Activated naive CD4-positive, alpha-beta T cell treated with anti-CD3 and anti-CD28 coated beads for 36 hours (primary cell): ENCODE measurements around the gene ARL6IP5. TPM values are rescaled to one million over a fixed set of nuclear protein-coding genes. Genes with fewer than 3 reads are reported as not detected.
A peak's percentile ranks its signal among the peaks of the same experiment; 100 is the strongest.

ENCODE experiments used
- CTCF ChIA-PET: fragments of 350-600 bp; sonication (Branson Sonifier 250); formaldehyde crosslinking; loops from one replicate; lab custom pipeline; 2021; ENCODE audit warnings: antibody characterized with exemption; lab: Charles Lee
- DNase-seq: peaks from one replicate; pipeline ENCODE4 v3.0.0-alpha.2; 2020
- H3K27ac Mint-ChIP-seq: one replicate; pipeline ENCODE4 v1.8.0; 2021; ENCODE audit warnings: mild to moderate bottlenecking, mixed read lengths
- H3K27me3 Mint-ChIP-seq: one replicate; pipeline ENCODE4 v1.8.0; 2021; ENCODE audit warnings: low read depth, mixed read lengths
- H3K36me3 Mint-ChIP-seq: one replicate; pipeline ENCODE4 v1.8.0; 2021; ENCODE audit warnings: low read depth, mixed read lengths
- H3K4me1 Mint-ChIP-seq: one replicate; pipeline ENCODE4 v1.8.0; 2021; ENCODE audit warnings: low read depth, mixed read lengths
- H3K4me3 Mint-ChIP-seq: one replicate; pipeline ENCODE4 v1.8.0; 2021; ENCODE audit warnings: mild to moderate bottlenecking, moderate library complexity, mixed read lengths
- H3K9me3 Mint-ChIP-seq: one replicate; pipeline ENCODE4 v1.8.0; 2021; ENCODE audit warnings: mixed read lengths
- intact Hi-C: fragments of 100-400 bp; cut with micrococcal nuclease; formaldehyde crosslinking; loops from one replicate; pipeline ENCODE4 v1.15.1; 2023
- total RNA-seq, 2 experiments: library from RNA; stranded (reverse); gene quantifications; one replicate each; pipeline ENCODE4 v1.2.3, GENCODE V29; 2021

The ARL6IP5 gene
- total RNA-seq, 2 experiments from 2014 or later: 66.4 to 71.5 TPM

GRCh38 chr3:69120879-69121464 is 36.2 kb downstream of the ARL6IP5 start:
- peak; percentile 95 for DNase-seq
- Mint-ChIP-seq H3K27ac (no peak overlapping the region), H3K27me3 (no peaks in the 10 kb centered on the region), H3K9me3 (no peaks in the 10 kb centered on the region), H3K36me3 (no peaks in the 10 kb centered on the region), H3K4me1 (peaks cover 3% of the 10 kb centered on the region), H3K4me3 (no peak overlapping the region)
- intact Hi-C loops: loop anchor here (1.0 to 2.0 kb wide), 7 partner anchors 40 to 828 kb away; no protein-coding TSS in a partner anchor
- CTCF ChIA-PET: interaction anchor here (0.6 to 5.6 kb wide), 40 partner anchors 9 to 551 kb away, joined by 3 to 66 read pairs (median 4); no protein-coding TSS in a partner anchor

- CTCF ChIA-PET: interaction anchor here (0.6 to 5.6 kb wide), 37 partner anchors 8 to 709 kb away, joined by 3 to 66 read pairs (median 4); no protein-coding TSS in a partner anchor
- intact Hi-C loops: loop anchor here (1.0 to 2.0 kb wide), 6 partner anchors 40 to 827 kb away; no protein-coding TSS in a partner anchor
- Mint-ChIP-seq H3K9me3 (no peaks in the 10 kb centered on the region), H3K4me3 (no peak overlapping the region), H3K27ac (no peak overlapping the region), H3K36me3 (no peaks in the 10 kb centered on the region), H3K27me3 (no peaks in the 10 kb centered on the region), H3K4me1 (peaks cover 3% of the 10 kb centered on the region)
- no peak for DNase-seq
These were observed 36.8 kb downstream of the ARL6IP5 start for GRCh38 chr3:69121513-69121912.

DNA sequence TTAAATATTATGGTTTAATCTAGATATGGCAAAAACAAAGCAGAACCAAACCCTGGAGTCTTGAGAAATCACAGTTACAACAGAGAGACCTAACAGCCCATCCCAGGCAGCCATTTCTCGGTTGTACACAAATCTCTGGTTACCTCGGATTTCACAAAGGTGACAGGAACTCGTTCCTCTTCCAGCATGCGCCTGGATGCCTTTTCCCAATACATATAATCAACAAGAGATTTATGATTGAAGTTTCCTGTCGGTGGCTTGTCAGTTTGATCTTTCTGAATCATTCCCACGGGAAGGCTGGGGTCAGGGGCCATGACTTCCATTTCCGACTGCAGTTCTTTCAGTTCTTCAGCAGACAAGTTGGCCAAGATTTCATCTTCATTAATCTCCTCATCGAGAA is 37.2 kb downstream of the ARL6IP5 start:
- CTCF ChIA-PET: interaction anchor here (0.6 to 5.6 kb wide), 18 partner anchors 10 to 709 kb away, joined by 3 to 66 read pairs (median 6); no protein-coding TSS in a partner anchor
- peaks cover 3% of the 10 kb centered on the region for H3K4me1 Mint-ChIP-seq
- DNase-seq: no peak
- H3K4me3 Mint-ChIP-seq: no peak overlapping the region
- no peaks in the 10 kb centered on the region for H3K9me3 Mint-ChIP-seq
- H3K36me3 Mint-ChIP-seq: no peaks in the 10 kb centered on the region
- intact Hi-C loops: loop anchor here (1.0 to 2.0 kb wide), 6 partner anchors 39 to 827 kb away; no protein-coding TSS in a partner anchor
- H3K27ac Mint-ChIP-seq: no peak overlapping the region
- H3K27me3 Mint-ChIP-seq: no peaks in the 10 kb centered on the region

GRCh38 chr3:69122403-69122802 is 37.7 kb downstream of the ARL6IP5 start, which contains the start of gene LMOD3:
Gene LMOD3 (minus strand): TSS chr3:69122595. CDS start chr3:69122386, 209 bp downstream.
- Mint-ChIP-seq H3K4me1 (peaks cover 3% of the 10 kb centered on the region), H3K9me3 (no peaks in the 10 kb centered on the region), H3K27ac (no peak within 1 kb of the TSS), H3K4me3 (no peak within 1 kb of the TSS), H3K36me3 (no peaks in the 10 kb centered on the region), H3K27me3 (no peaks in the 10 kb centered on the region)
- intact Hi-C loops: no loop called here
- CTCF ChIA-PET: interaction anchor here (0.6 to 5.6 kb wide), 6 partner anchors 10 to 549 kb away, joined by 3 to 66 read pairs (median 12); no protein-coding TSS in a partner anchor
- DNase-seq: no peak

DNA sequence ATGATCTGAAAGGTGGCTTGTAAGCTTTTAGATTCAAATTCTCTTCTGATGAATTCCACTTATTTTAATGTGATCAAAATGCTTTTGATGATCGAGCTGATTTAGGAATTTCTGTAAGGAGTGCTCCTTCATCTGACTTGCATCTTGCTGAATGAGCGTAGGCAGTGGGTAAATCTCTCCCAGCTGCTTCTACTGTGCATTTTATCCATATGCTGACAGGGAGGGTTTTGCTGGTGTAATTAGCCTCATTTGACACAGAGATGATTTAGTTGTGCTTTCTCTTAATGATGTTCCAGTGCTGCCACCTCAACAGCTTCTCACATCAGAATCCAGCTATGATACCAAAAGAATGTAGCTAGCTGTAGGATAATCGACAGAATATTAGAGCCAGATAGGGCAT is 41.5 kb downstream of the ARL6IP5 start:
- no peak overlapping the region for H3K27ac Mint-ChIP-seq
- H3K4me1 Mint-ChIP-seq: peaks cover under 1% of the 10 kb centered on the region
- intact Hi-C loops: no loop called here
- CTCF ChIA-PET: interaction anchor here (1.3 to 2.1 kb wide), 2 partner anchors 12 to 180 kb away, joined by 4 to 10 read pairs; no protein-coding TSS in a partner anchor
- H3K36me3 Mint-ChIP-seq: no peaks in the 10 kb centered on the region
- no peaks in the 10 kb centered on the region for H3K27me3 Mint-ChIP-seq
- no peak for DNase-seq
- H3K4me3 Mint-ChIP-seq: no peak overlapping the region
- no peaks in the 10 kb centered on the region for H3K9me3 Mint-ChIP-seq

DNA sequence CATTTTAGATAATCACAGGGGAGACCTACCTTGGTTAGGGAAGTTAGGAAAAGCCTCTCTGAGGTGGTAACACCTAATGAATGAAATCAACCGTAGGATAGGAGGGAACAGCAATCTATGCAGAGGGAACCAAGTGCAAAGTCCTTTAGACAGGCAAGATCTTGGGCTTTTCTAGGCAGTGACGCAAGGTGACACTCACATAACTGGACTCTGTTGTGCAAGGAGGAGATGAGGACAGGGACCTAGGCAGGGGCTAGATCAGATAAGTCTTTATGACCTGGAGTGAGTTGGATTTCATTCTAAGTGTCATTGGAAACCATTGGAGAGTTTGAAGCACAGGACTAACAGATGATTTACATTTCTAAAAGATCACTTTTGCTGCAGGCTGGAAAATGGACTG is 42.3 kb downstream of the ARL6IP5 start:
- Mint-ChIP-seq H3K27ac (no peak overlapping the region), H3K4me3 (no peak overlapping the region), H3K9me3 (no peaks in the 10 kb centered on the region), H3K27me3 (peaks cover 1% of the 10 kb centered on the region), H3K36me3 (no peaks in the 10 kb centered on the region), H3K4me1 (no peaks in the 10 kb centered on the region)
- no peak for DNase-seq
- CTCF ChIA-PET: interaction anchor here (1.1 to 2.1 kb wide), 2 partner anchors 36 to 179 kb away, joined by 3 to 10 read pairs; no protein-coding TSS in a partner anchor
- intact Hi-C loops: no loop called here

- H3K27ac Mint-ChIP-seq: no peak overlapping the region
- intact Hi-C loops: no loop called here
- no peaks in the 10 kb centered on the region for H3K4me1 Mint-ChIP-seq
- peaks cover 2% of the 10 kb centered on the region for H3K9me3 Mint-ChIP-seq
- H3K27me3 Mint-ChIP-seq: peaks cover 2% of the 10 kb centered on the region
- H3K4me3 Mint-ChIP-seq: no peak overlapping the region
- no peaks in the 10 kb centered on the region for H3K36me3 Mint-ChIP-seq
- CTCF ChIA-PET: no interaction called here
- no peak for DNase-seq
These were observed 43.8 kb downstream of the ARL6IP5 start for GRCh38 chr3:69128509-69128908.

GRCh38 chr3:69129531-69129930 is 44.8 kb downstream of the ARL6IP5 start:
- H3K9me3 Mint-ChIP-seq: peaks cover 2% of the 10 kb centered on the region
- H3K27ac Mint-ChIP-seq: no peak overlapping the region
- intact Hi-C loops: no loop called here
- H3K27me3 Mint-ChIP-seq: peaks cover 4% of the 10 kb centered on the region
- no peaks in the 10 kb centered on the region for H3K36me3 Mint-ChIP-seq
- no peak for DNase-seq
- CTCF ChIA-PET: interaction anchor here (0.8 kb wide), 1 partner anchor 8 kb away, joined by 3 read pairs; no protein-coding TSS in a partner anchor
- no peaks in the 10 kb centered on the region for H3K4me1 Mint-ChIP-seq
- no peak overlapping the region for H3K4me3 Mint-ChIP-seq

DNA sequence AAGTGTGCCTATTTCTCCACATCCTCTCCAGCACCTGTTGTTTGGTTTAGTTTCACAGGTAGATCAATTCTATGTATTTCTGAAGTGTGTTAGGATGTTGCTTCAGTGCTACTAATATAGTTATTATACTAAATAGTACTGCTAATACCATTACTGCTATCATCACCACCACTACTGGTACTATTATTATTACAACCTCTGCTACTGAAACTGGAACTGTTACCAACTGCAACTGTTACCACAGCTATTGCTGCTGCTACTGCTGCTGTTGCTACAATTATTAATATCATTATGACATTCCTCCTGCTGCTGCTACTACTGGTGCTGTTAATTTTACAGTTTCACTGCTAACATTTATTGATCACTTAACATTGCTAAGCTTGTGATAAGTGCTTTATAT is 46.0 kb downstream of the ARL6IP5 start:
- no peak overlapping the region for H3K4me3 Mint-ChIP-seq
- peaks cover 2% of the 10 kb centered on the region for H3K9me3 Mint-ChIP-seq
- no peaks in the 10 kb centered on the region for H3K36me3 Mint-ChIP-seq
- no peak overlapping the region for H3K27ac Mint-ChIP-seq
- CTCF ChIA-PET: interaction anchor here (0.5 to 3.5 kb wide), 2 partner anchors 10 to 28 kb away, joined by 3 to 16 read pairs; partner anchors contain the start of gene LMOD3
- intact Hi-C loops: no loop called here
- no peak for DNase-seq
- no peaks in the 10 kb centered on the region for H3K4me1 Mint-ChIP-seq
- peaks cover 7% of the 10 kb centered on the region for H3K27me3 Mint-ChIP-seq

DNA sequence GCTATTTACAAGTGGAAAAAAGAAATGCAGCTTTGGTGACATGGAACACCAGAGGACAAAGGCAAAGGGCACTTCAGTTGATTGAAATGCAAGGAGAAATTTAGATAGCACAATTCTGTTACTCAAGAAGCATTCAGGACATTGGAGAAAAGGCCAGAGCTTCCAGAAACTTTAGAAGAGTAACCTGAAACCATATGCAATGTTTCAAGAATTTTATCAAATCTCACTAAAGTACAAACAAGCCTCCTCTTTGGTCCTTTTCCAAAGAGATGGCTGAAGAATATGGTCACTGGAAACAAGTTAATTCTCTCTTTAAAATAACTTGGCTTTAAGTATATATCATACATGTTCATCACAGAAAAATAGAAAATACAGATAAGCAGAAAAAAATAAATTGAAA is 52.3 kb downstream of the ARL6IP5 start:
- H3K9me3 Mint-ChIP-seq: peaks cover 2% of the 10 kb centered on the region
- H3K4me1 Mint-ChIP-seq: no peaks in the 10 kb centered on the region
- no peaks in the 10 kb centered on the region for H3K36me3 Mint-ChIP-seq
- H3K27me3 Mint-ChIP-seq: peaks cover 8% of the 10 kb centered on the region
- CTCF ChIA-PET: interaction anchor here (1.5 kb wide), 1 partner anchor 24 kb away, joined by 5 read pairs; no protein-coding TSS in a partner anchor
- H3K4me3 Mint-ChIP-seq: no peak overlapping the region
- DNase-seq: no peak
- H3K27ac Mint-ChIP-seq: no peak overlapping the region
- intact Hi-C loops: no loop called here

DNA sequence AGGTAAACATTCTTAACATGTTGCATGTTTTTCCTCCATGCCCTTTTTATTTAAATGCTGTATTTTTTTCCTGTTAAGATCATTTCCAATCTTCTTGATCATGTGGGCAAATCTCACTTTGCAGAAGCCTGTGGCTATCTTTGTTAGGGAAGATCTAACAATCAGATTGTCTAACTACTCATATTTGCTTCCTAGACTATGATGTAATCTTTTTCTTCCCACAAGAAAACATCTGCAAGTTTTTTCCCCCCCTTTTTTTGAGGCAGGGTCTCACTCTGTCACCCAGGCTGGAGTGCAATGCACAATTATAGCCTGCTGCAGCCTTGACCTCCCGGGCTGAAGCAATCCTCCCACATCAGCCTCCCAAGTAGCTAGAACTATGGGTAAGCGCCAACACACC is 52.7 kb downstream of the ARL6IP5 start:
- peaks cover 2% of the 10 kb centered on the region for H3K9me3 Mint-ChIP-seq
- H3K27me3 Mint-ChIP-seq: peaks cover 8% of the 10 kb centered on the region
- H3K4me3 Mint-ChIP-seq: no peak overlapping the region
- intact Hi-C loops: no loop called here
- DNase-seq: no peak
- CTCF ChIA-PET: interaction anchor here (1.8 kb wide), 1 partner anchor 13 kb away, joined by 3 read pairs; no protein-coding TSS in a partner anchor
- H3K4me1 Mint-ChIP-seq: no peaks in the 10 kb centered on the region
- H3K36me3 Mint-ChIP-seq: no peaks in the 10 kb centered on the region
- no peak overlapping the region for H3K27ac Mint-ChIP-seq

GRCh38 chr3:69141313-69141712 is 56.6 kb downstream of the ARL6IP5 start:
- CTCF ChIA-PET: interaction anchor here (1.1 kb wide), 1 partner anchor 20 kb away, joined by 3 read pairs; no protein-coding TSS in a partner anchor
- no peaks in the 10 kb centered on the region for H3K9me3 Mint-ChIP-seq
- DNase-seq: no peak
- H3K27me3 Mint-ChIP-seq: peaks cover 2% of the 10 kb centered on the region
- no peaks in the 10 kb centered on the region for H3K36me3 Mint-ChIP-seq
- no peak overlapping the region for H3K27ac Mint-ChIP-seq
- no peak overlapping the region for H3K4me3 Mint-ChIP-seq
- intact Hi-C loops: no loop called here
- H3K4me1 Mint-ChIP-seq: no peaks in the 10 kb centered on the region
